Measurements from ENCODE around the gene DUS1L.

The DUS1L gene

GRCh38 chr17:82028246-82028645 is 37.4 kb downstream of the DUS1L start:
- Histone ChIP-seq H3K9me2 (replicated peaks; ENCODE audit: insufficient read depth, low read length) (no peaks in the 10 kb centered on the region), H3K9me3 (replicated peaks; ENCODE audit: insufficient read depth, low read length) (no peaks in the 10 kb centered on the region), H3K4me3 (ENCODE audit: low read length) (no peak overlapping the region), H3K27me3 (replicated peaks; ENCODE audit: insufficient read depth, low read length) (no peaks in the 10 kb centered on the region), H4K20me1 (ENCODE audit: insufficient read depth, low read length) (no peaks in the 10 kb centered on the region), H3K4me1 (ENCODE audit: low read length) (peaks cover 12% of the 10 kb centered on the region), H3K27ac (ENCODE audit: low read length) (no peak overlapping the region), H3F3A (ENCODE audit: insufficient read depth, low read length) (peaks cover 12% of the 10 kb centered on the region; the same call in 1 of the 2 replicates), H3K4me2 (ENCODE audit: low read depth, low read length) (no peak overlapping the region), H3K79me2 (ENCODE audit: low read length) (0 out of 2 replicates have a peak, but pooled peaks cover 12% of the 10 kb centered on the region), H2AFZ (ENCODE audit: low read length) (no peak overlapping the region), H3K9ac (ENCODE audit: low read length) (no peak overlapping the region), H3K36me3 (replicated peaks; ENCODE audit: insufficient read depth, low read length) (no peaks in the 10 kb centered on the region)
- TF ChIP-seq EZH2 (optimal IDR thresholded peaks at IDR 0.05; ENCODE audit: low read depth, low read length) (no peak), EZH2phosphoT487 (IDR thresholded peaks at IDR 0.05; ENCODE audit: low read length) (no peak)
- TF ChIP-seq, protein P1, sequence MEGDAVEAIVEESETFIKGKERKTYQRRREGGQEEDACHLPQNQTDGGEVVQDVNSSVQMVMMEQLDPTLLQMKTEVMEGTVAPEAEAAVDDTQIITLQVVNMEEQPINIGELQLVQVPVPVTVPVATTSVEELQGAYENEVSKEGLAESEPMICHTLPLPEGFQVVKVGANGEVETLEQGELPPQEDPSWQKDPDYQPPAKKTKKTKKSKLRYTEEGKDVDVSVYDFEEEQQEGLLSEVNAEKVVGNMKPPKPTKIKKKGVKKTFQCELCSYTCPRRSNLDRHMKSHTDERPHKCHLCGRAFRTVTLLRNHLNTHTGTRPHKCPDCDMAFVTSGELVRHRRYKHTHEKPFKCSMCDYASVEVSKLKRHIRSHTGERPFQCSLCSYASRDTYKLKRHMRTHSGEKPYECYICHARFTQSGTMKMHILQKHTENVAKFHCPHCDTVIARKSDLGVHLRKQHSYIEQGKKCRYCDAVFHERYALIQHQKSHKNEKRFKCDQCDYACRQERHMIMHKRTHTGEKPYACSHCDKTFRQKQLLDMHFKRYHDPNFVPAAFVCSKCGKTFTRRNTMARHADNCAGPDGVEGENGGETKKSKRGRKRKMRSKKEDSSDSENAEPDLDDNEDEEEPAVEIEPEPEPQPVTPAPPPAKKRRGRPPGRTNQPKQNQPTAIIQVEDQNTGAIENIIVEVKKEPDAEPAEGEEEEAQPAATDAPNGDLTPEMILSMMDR (IDR thresholded peaks at IDR 0.05; ENCODE audit: low read length) = no peak
- DNase-seq = no peak

DNA sequence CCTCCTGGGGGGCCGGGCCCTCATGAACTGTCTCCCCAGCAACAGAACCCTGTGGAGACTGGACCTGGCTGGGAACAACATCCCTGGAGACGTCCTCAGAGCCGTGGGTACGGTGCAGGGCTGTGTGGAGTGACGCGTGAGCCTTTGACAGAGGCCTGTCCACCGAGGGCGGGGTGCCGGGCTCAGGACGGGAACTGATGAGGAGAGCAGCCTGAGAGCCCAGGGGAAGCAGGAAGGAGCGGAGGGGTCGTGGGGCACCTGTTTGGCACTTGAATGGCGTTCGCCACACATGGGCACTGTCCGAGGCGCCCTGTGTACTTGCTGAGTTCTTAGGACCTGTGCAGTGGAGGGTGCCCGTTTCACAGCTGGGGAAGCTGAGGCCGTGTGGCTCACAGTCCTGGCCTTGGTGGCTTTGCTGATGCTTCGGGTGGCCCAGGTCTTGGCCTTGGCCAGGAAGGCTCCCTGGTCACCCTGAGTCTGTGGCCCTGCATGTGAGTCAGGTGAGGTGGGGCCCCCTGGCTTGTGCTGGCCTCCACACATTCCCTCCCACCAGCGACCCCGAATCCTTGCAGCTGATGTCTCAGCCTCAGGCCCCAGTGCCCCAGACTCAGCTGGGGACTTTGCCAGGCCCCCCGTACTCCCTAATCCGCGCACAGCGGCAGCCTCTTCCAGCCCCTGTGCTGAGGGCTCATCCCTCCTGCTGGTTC is 40.0 kb downstream of the DUS1L start:
- Histone ChIP-seq H3K27ac (ENCODE audit: low read length) (no peak overlapping the region), H3K79me2 (ENCODE audit: low read length) (peaks cover 33% of the 10 kb centered on the region), H3K9ac (ENCODE audit: low read length) (no peak overlapping the region), H3K36me3 (replicated peaks; ENCODE audit: insufficient read depth, low read length) (no peaks in the 10 kb centered on the region), H4K20me1 (ENCODE audit: insufficient read depth, low read length) (no peaks in the 10 kb centered on the region), H3K4me2 (ENCODE audit: low read depth, low read length) (no peak overlapping the region), H2AFZ (ENCODE audit: low read length) (no peak overlapping the region), H3K4me1 (ENCODE audit: low read length) (peaks cover 12% of the 10 kb centered on the region), H3F3A (ENCODE audit: insufficient read depth, low read length) (peaks cover 19% of the 10 kb centered on the region), H3K4me3 (ENCODE audit: low read length) (no peak overlapping the region), H3K27me3 (replicated peaks; ENCODE audit: insufficient read depth, low read length) (no peaks in the 10 kb centered on the region), H3K9me2 (replicated peaks; ENCODE audit: insufficient read depth, low read length) (no peaks in the 10 kb centered on the region), H3K9me3 (replicated peaks; ENCODE audit: insufficient read depth, low read length) (no peaks in the 10 kb centered on the region)
- TF ChIP-seq EZH2phosphoT487 (IDR thresholded peaks at IDR 0.05; ENCODE audit: low read length) (no peak), EZH2 (optimal IDR thresholded peaks at IDR 0.05; ENCODE audit: low read depth, low read length) (no peak)
- no peak for DNase-seq

- H3K4me3 ChIP-seq (ENCODE audit: low read length) = no peak overlapping the region
- peaks cover 9% of the 10 kb centered on the region for H3K4me1 ChIP-seq (ENCODE audit: low read length)
- TF ChIP-seq, protein P1 (IDR thresholded peaks at IDR 0.05; ENCODE audit: low read length) = no peak
- TF ChIP-seq EZH2phosphoT487 (IDR thresholded peaks at IDR 0.05; ENCODE audit: low read length) (no peak), EZH2 (optimal IDR thresholded peaks at IDR 0.05; ENCODE audit: low read depth, low read length) (no peak)
- no peak overlapping the region for H2AFZ ChIP-seq (ENCODE audit: low read length)
- H3K27ac ChIP-seq (ENCODE audit: low read length) = no peak overlapping the region
- H3K9me2 ChIP-seq (replicated peaks; ENCODE audit: insufficient read depth, low read length) = no peaks in the 10 kb centered on the region
- H3K79me2 ChIP-seq (ENCODE audit: low read length) = peaks cover 39% of the 10 kb centered on the region
- no peaks in the 10 kb centered on the region for H3K36me3 ChIP-seq (replicated peaks; ENCODE audit: insufficient read depth, low read length)
- DNase-seq = no peak
- no peaks in the 10 kb centered on the region for H3K9me3 ChIP-seq (replicated peaks; ENCODE audit: insufficient read depth, low read length)
- H4K20me1 ChIP-seq (ENCODE audit: insufficient read depth, low read length) = no peaks in the 10 kb centered on the region
- no peak overlapping the region; the same call in 1 of the 2 replicates for H3K4me2 ChIP-seq (ENCODE audit: low read depth, low read length)
- no peak overlapping the region for H3K9ac ChIP-seq (ENCODE audit: low read length)
- peaks cover 15% of the 10 kb centered on the region for H3F3A ChIP-seq (ENCODE audit: insufficient read depth, low read length)
- no peaks in the 10 kb centered on the region for H3K27me3 ChIP-seq (replicated peaks; ENCODE audit: insufficient read depth, low read length)
Measured at GRCh38 chr17:82024859-82025258, 40.7 kb downstream of the DUS1L start.
